ENCODE measurements around the gene GSTM2. TPM values are rescaled to one million over a fixed set of nuclear protein-coding genes. Genes with fewer than 3 reads are reported as not detected.

Gene GSTM2
- total RNA-seq, 1 experiment from 2014 or later, result 5.9 TPM

GRCh38 chr1:109629372-109630030, 38.4 kb upstream of the GSTM2 start:
- no peak for TF ChIP-seq CEBPB (IDR thresholded peaks at IDR 0.05; ENCODE audit: low read depth)
- no peak for TF ChIP-seq ELF1 (IDR thresholded peaks at IDR 0.05; ENCODE audit: borderline replicate concordance, low read depth)
- TF ChIP-seq EZH2 (IDR thresholded peaks at IDR 0.05), result no peak
- TF ChIP-seq YY1 (IDR thresholded peaks at IDR 0.05; ENCODE audit: extremely low read depth, insufficient replicate concordance, low read depth, low read length), result no peak
- no peak for TF ChIP-seq SIN3A (IDR thresholded peaks at IDR 0.05; ENCODE audit: low read depth)
- H3K9ac ChIP-seq (ENCODE audit: low read length), result no peak overlapping the region
- BruUV-seq (replicated peaks), result no TSS peak
- H3K9me2 ChIP-seq (ENCODE audit: insufficient read depth), result no peaks in the 10 kb centered on the region
- no peak for DNase-seq (ENCODE audit: low read depth, low spot score)
- peaks cover 6 to 20% of the 10 kb centered on the region in 2 experiments; a peak in 3 of 4 replicates for H3K36me3 ChIP-seq (ENCODE audit: control insufficient read depth in 1 of 2, insufficient read depth in 2 of 2, low read length in 2 of 2)
- H3K79me2 ChIP-seq (ENCODE audit: insufficient read depth, low read length), result peaks cover 5% of the 10 kb centered on the region; the same call in 1 of the 2 replicates
- no peak overlapping the region for H3K4me2 ChIP-seq (ENCODE audit: low read length)
- no peak overlapping the region for H3K27ac ChIP-seq (ENCODE audit: low read depth, low read length)
- intact Hi-C loops (cut with micrococcal nuclease), result loop anchor here (1.0 kb wide), 1 partner anchor 83 kb away; no protein-coding TSS in a partner anchor
- RAD21 ChIA-PET (ENCODE audit: low non-redundant PET in 1 of 2, low total read pairs in 2 of 2, uncharacterized antibody in 2 of 2, unreplicated experiment in 2 of 2), result interaction anchor here in 1 of 2 experiments (1.2 to 1.3 kb wide), 2 partner anchors 11 to 84 kb away, joined by 3 to 8 read pairs; no protein-coding TSS in a partner anchor
- peaks cover 0 to 9% of the 10 kb centered on the region in 2 experiments; a peak in 1 of 4 replicates for H3K4me1 ChIP-seq (ENCODE audit: control insufficient read depth in 1 of 2, insufficient read depth in 2 of 2, low read length in 2 of 2)
- ATAC-seq, result no peak
- POLR2A ChIA-PET, result interaction anchor here (0.8 kb wide), 1 partner anchor 82 kb away, joined by 5 read pairs; no protein-coding TSS in a partner anchor
- no peaks in the 10 kb centered on the region for H3K9me3 ChIP-seq (ENCODE audit: control insufficient read depth in 1 of 2, insufficient read depth in 1 of 2, low read depth in 1 of 2, low read length in 2 of 2)
- CTCF ChIA-PET, result interaction anchor here (1.0 to 4.1 kb wide), 8 partner anchors 10 to 157 kb away, joined by 3 to 35 read pairs (median 10); partner anchors contain the start of genes AMPD2, GNAI3 and GNAT2
- no peak overlapping the region for H3K4me3 ChIP-seq (replicated peaks in 1 of 2; ENCODE audit: low read depth in 1 of 2, low read length in 2 of 2)
- no peaks in the 10 kb centered on the region for H4K20me1 ChIP-seq (ENCODE audit: insufficient read depth)
- H2AFZ ChIP-seq (ENCODE audit: low read depth, low read length, poor library complexity, severe bottlenecking), result no peak overlapping the region
- no peaks in the 10 kb centered on the region for H3K27me3 ChIP-seq (ENCODE audit: insufficient read depth, low read length)

GRCh38 chr1:109630081-109630897, 37.6 kb upstream of the GSTM2 start:
- ATAC-seq (peak; percentile 28), DNase-seq (ENCODE audit: low read depth, low spot score) (no peak)

More at GRCh38 chr1:109630081-109630897, 37.6 kb upstream of the GSTM2 start:
- no peak overlapping the region for H3K27ac ChIP-seq (ENCODE audit: low read depth, low read length)
- no peak overlapping the region for H3K4me2 ChIP-seq (ENCODE audit: low read length)
- CTCF ChIA-PET, result interaction anchor here (0.6 to 4.1 kb wide), 12 partner anchors 10 to 614 kb away, joined by 3 to 35 read pairs (median 7); partner anchors contain the start of genes AHCYL1, AMPD2, GNAI3 and GNAT2
- H3K4me3 ChIP-seq (replicated peaks in 1 of 2; ENCODE audit: low read depth in 1 of 2, low read length in 2 of 2), result no peak overlapping the region
- no peaks in the 10 kb centered on the region for H4K20me1 ChIP-seq (ENCODE audit: insufficient read depth)
- peaks cover 6 to 20% of the 10 kb centered on the region in 2 experiments; a peak in 3 of 4 replicates for H3K36me3 ChIP-seq (ENCODE audit: control insufficient read depth in 1 of 2, insufficient read depth in 2 of 2, low read length in 2 of 2)
- RAD21 ChIA-PET (ENCODE audit: low non-redundant PET in 1 of 2, low total read pairs in 2 of 2, uncharacterized antibody in 2 of 2, unreplicated experiment in 2 of 2), result interaction anchor here (0.6 to 1.3 kb wide), 4 partner anchors 10 to 89 kb away, joined by 3 to 8 read pairs (median 6); no protein-coding TSS in a partner anchor
- POLR2A ChIA-PET, result interaction anchor here (0.8 kb wide), 2 partner anchors 82 to 84 kb away, joined by 3 to 5 read pairs; no protein-coding TSS in a partner anchor
- H3K9me2 ChIP-seq (ENCODE audit: insufficient read depth), result no peaks in the 10 kb centered on the region
- no peaks in the 10 kb centered on the region; the same call in 1 of the 2 replicates for H3K79me2 ChIP-seq (ENCODE audit: insufficient read depth, low read length)
- no peak overlapping the region for H2AFZ ChIP-seq (ENCODE audit: low read depth, low read length, poor library complexity, severe bottlenecking)
- no peak overlapping the region for H3K9ac ChIP-seq (ENCODE audit: low read length)
- BruUV-seq (replicated peaks), result no TSS peak
- no peaks in the 10 kb centered on the region for H3K27me3 ChIP-seq (ENCODE audit: insufficient read depth, low read length)
- H3K9me3 ChIP-seq (ENCODE audit: control insufficient read depth in 1 of 2, insufficient read depth in 1 of 2, low read depth in 1 of 2, low read length in 2 of 2), result no peaks in the 10 kb centered on the region
- peaks cover 0 to 9% of the 10 kb centered on the region in 2 experiments; a peak in 1 of 4 replicates for H3K4me1 ChIP-seq (ENCODE audit: control insufficient read depth in 1 of 2, insufficient read depth in 2 of 2, low read length in 2 of 2)
- intact Hi-C loops (cut with micrococcal nuclease), result loop anchor here (1.0 kb wide), 1 partner anchor 84 kb away; no protein-coding TSS in a partner anchor
- no peak for TF ChIP-seq CBX3 (IDR thresholded peaks at IDR 0.05; ENCODE audit: low read depth)
- TF ChIP-seq, protein P1, sequence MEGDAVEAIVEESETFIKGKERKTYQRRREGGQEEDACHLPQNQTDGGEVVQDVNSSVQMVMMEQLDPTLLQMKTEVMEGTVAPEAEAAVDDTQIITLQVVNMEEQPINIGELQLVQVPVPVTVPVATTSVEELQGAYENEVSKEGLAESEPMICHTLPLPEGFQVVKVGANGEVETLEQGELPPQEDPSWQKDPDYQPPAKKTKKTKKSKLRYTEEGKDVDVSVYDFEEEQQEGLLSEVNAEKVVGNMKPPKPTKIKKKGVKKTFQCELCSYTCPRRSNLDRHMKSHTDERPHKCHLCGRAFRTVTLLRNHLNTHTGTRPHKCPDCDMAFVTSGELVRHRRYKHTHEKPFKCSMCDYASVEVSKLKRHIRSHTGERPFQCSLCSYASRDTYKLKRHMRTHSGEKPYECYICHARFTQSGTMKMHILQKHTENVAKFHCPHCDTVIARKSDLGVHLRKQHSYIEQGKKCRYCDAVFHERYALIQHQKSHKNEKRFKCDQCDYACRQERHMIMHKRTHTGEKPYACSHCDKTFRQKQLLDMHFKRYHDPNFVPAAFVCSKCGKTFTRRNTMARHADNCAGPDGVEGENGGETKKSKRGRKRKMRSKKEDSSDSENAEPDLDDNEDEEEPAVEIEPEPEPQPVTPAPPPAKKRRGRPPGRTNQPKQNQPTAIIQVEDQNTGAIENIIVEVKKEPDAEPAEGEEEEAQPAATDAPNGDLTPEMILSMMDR (IDR thresholded peaks at IDR 0.05 in 2 of 3, conservative IDR thresholded peaks at IDR 0.05 in 1 of 3; ENCODE audit: borderline replicate concordance in 1 of 3, insufficient read depth in 1 of 3, low read depth in 2 of 3, low read length in 2 of 3), result peak in 1 of 3 experiments; percentile 9; a peak in 1 of 6 replicates
